Large intestine (tissue), 3 donors: ENCODE data around the gene COL4A2. TPM values are rescaled to one million over a fixed set of nuclear protein-coding genes. Genes with fewer than 3 reads are reported as not detected.
"Not testable (repeated sequence)": the region's sequence is repeated elsewhere in the genome, so short reads cannot be mapped to it uniquely, and the experiment has no call there.

Source experiments
- DNase-seq, 2 donors: peaks; one replicate each; pipeline versions ENCODE4 v3.0.0 to v3.0.0-alpha.2; 2013
- H3K27ac ChIP-seq: one replicate; pipeline ENCODE4 v1.5.1; 2013; ENCODE audit warnings: low read length
- H3K27me3 ChIP-seq: 2 replicates; pipeline ENCODE4 v1.6.1; 2013; ENCODE audit warnings: low read length; ENCODE audit not compliant: control insufficient read depth, insufficient read depth
- H3K36me3 ChIP-seq: 2 replicates; pipeline ENCODE4 v1.6.1; 2013; ENCODE audit warnings: low read length; ENCODE audit not compliant: control insufficient read depth, insufficient read depth
- H3K4me1 ChIP-seq: one replicate; pipeline ENCODE4 v1.6.1; 2013; ENCODE audit warnings: low read length; ENCODE audit not compliant: control insufficient read depth, insufficient read depth
- H3K4me3 ChIP-seq: one replicate; pipeline ENCODE4 v1.5.1; 2013; ENCODE audit warnings: low read length
- H3K9me3 ChIP-seq: one replicate; pipeline ENCODE4 v1.6.1; 2013; ENCODE audit warnings: mild to moderate bottlenecking, low read depth, low read length, moderate library complexity; ENCODE audit not compliant: control insufficient read depth
- WGBS: methylation state at CpG from one replicate; pipeline ENCODE4 v1.1.5; 2013; ENCODE audit warnings: low lambda C conversion rate; ENCODE audit not compliant: insufficient coverage; 5-methylcytosine and 5-hydroxymethylcytosine counted together
- polyA plus RNA-seq: library from polyadenylated mRNA; unstranded; fragments of 120-200 nt; gene quantifications from one replicate; pipeline ENCODE4 v1.2.1, GENCODE V29; 2013

Gene COL4A2
- polyA plus RNA-seq, 1 donor, result 164 TPM

DNA sequence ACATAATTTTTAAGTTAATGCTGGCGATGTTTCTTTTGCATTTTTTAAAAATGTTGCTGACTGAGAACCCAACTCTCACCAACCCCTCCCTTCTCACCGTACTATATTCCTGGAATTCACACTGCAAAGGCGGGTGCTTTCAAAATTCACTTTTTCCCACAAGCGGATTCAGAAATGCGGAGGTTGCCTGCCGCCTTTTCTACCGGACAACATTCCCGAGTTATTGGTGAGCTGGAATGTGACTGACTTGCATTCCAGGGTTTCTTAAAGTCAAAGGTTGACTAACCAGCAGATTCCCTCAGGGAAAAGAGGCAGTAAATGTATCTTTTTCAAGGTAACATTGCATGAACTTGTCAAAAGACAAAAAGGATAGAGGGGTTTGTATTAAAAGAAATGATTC lies 141.1 kb downstream of the COL4A2 start:
- WGBS, result 100% methylated on average over 2 of the region's 8 CpGs
- H3K4me1 ChIP-seq, result peaks cover 3% of the 10 kb centered on the region
- peaks cover 41% of the 10 kb centered on the region for H3K36me3 ChIP-seq
- no peak for DNase-seq
- no peaks in the 10 kb centered on the region for H3K9me3 ChIP-seq
- no peak overlapping the region for H3K4me3 ChIP-seq
- no peaks in the 10 kb centered on the region for H3K27me3 ChIP-seq
- no peak overlapping the region for H3K27ac ChIP-seq

DNA sequence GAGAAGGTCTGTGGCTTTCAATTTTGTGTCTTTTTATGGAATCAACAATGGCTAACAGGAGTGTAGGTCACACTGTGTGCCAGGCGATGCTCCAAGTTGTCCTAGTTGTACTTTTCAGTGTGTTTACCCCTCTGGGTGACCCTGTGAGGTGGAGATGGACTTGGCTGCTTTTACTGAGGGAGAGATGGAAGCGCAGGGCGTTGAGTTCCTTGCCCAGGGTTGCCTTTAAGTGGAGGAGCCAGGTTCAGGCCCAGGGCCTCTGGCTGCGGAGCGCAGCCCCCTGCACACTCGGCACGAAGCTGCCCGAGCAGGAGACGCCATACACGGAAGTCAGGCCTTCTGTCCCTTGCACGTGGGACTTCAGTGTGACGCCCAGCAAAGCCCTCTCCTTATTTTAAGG lies 141.6 kb downstream of the COL4A2 start:
- WGBS, result no CpG with 5 or more reads among the region's 12 CpGs
- Histone ChIP-seq H3K36me3 (peaks cover 41% of the 10 kb centered on the region), H3K9me3 (no peaks in the 10 kb centered on the region), H3K4me1 (no peaks in the 10 kb centered on the region), H3K27ac (no peak overlapping the region), H3K4me3 (no peak overlapping the region), H3K27me3 (no peaks in the 10 kb centered on the region)
- DNase-seq, result no peak

DNA sequence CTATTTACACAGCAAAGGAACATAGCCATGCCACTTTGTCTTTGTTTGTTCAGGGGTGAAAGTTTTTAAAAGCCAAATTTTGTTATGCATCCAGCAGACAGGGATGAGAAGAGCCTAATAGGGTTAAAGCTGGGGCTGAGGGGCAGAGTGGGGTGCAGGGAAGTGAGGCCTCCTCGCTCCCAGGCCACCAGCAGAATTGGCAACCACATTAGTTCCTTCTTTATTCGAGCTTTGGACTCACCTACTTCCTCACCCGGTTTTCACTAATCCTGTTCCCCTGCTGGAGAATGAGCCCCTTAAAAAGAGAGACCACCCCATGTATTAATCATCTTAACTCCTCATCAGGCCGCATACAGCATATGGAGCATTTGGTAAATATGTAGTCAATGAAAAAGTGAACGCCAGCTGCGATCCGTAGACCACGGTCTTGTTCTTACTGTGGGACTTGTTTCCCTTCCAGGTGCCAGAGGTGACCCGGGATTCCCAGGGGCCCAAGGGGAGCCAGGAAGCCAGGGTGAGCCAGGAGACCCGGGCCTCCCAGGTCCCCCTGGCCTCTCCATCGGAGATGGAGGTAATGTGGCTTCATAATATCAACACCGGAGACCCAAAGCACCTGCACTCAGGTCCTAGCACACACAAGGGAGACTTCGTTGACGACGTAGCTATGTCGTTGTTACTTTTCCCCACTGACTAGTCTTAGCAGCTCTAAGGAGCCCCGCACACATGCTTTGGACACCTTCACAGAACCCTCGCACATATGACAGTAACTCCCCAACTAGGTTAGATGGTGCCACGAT lies 142.3 kb downstream of the COL4A2 start:
- peaks cover 41% of the 10 kb centered on the region for H3K36me3 ChIP-seq
- no peak overlapping the region for H3K4me3 ChIP-seq
- no peaks in the 10 kb centered on the region for H3K9me3 ChIP-seq
- no peaks in the 10 kb centered on the region for H3K27me3 ChIP-seq
- no peak for DNase-seq
- H3K4me1 ChIP-seq, result no peaks in the 10 kb centered on the region
- H3K27ac ChIP-seq, result no peak overlapping the region
- no CpG with 5 or more reads among the region's 19 CpGs for WGBS

DNA sequence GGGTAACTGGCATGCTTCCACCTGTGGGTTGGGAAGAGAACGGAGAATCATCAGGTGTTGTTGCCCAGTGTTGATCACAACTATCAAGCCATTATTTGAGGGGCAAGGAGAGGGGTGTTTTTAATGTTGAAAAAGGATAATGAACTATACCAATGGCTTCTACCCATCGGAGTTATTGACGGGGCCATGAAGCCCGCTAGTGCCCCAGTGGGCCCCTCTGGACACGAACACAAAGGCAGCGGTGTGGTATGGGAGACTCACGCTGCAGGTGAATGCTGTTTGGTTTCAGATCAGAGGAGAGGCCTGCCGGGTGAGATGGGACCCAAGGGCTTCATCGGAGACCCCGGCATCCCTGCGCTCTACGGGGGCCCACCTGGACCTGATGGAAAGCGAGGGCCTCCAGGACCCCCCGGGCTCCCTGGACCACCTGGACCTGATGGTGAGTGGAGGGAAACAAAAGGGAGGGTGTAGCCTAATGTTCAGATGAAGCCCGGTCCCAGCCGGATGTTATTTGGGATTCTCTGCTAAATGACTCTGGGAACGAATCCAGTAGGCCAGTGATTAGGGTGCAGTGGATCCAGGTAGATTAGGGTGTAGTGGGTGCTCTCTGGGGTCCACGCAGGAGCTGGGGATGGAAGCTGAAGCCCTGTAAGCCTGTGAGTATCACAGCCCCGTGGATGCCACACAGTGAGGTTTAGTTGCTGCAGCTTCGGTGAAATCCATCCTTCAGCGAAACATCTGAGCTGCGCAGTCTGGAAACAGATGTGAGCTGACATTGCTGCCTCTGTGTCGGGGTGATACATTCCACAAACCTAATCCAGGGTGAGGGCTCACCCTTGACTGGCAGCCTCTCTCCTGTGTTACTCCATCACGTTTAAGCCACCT lies 143.2 kb downstream of the COL4A2 start:
- DNase-seq, result no peak
- Histone ChIP-seq H3K4me3 (no peak overlapping the region), H3K9me3 (no peaks in the 10 kb centered on the region), H3K36me3 (peaks cover 45% of the 10 kb centered on the region), H3K4me1 (no peaks in the 10 kb centered on the region), H3K27me3 (no peaks in the 10 kb centered on the region), H3K27ac (no peak overlapping the region)
- WGBS, result 90% methylated on average over 2 of the region's 24 CpGs

DNA sequence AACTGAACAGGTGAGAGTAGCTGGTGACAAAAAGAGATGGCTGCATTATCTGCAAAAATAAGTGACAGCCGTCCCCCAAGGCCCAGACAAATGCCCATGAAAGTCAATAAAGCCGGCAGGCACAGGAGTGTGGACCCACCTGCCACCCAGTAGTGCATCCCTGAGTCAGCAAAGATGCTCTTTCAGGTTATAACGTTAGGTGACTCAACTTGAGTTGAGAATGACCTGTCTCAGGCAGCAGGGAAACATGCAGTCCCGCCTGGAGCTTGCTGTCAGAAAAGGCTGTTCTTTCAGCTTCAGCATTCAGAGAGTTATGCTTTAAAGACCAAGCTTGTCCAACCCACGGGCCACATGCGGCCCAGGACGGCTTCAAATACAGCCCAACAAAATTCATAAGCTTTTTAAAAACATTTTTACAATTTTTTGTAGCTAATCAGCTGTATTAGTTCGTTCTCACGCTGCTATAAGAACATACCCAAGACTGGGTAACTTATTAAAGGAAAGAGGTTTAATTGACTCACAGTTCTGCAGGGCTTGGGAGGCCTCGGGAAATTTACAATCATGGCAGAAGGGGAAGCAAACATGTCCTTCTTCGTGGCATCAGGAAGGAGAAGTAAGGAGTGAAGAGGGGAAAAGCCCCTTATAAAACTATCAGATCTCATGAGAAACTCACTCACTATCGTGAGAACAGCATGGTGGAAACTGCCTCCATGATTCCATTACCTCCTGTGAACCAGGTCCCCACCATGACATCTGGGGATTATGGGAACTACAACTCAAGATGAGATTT lies 144.1 kb downstream of the COL4A2 start:
- WGBS, result no CpG with 5 or more reads among the region's 12 CpGs
- Histone ChIP-seq H3K27ac (no peak overlapping the region), H3K9me3 (no peaks in the 10 kb centered on the region), H3K27me3 (no peaks in the 10 kb centered on the region), H3K4me3 (no peak overlapping the region), H3K4me1 (no peaks in the 10 kb centered on the region), H3K36me3 (peaks cover 48% of the 10 kb centered on the region)
- no peak for DNase-seq

DNA sequence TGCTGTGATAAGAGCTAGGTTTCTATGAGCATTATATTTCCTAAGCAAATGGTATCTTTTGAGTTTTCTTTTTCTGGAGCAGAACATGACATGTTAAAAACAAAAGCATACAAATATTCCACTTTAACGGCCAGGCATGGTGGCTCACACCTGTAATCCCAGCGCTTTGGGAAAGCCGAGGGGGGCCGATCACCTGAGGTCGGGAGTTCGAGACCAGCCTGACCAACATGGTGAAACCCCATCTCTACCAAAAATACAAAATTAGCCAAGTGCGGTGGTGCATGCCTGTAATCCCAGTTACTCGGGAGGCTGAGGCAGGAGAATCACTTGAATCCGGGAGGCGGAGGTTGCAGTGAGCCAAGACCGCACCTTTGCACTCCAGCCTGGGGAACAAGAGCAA lies 146.0 kb downstream of the COL4A2 start:
- peaks cover 45% of the 10 kb centered on the region for H3K36me3 ChIP-seq
- DNase-seq, H3K4me1 ChIP-seq, H3K27me3 ChIP-seq, H3K4me3 ChIP-seq, H3K9me3 ChIP-seq, H3K27ac ChIP-seq: not testable (repeated sequence)
- WGBS, result no CpG with 5 or more reads among the region's 11 CpGs

DNA sequence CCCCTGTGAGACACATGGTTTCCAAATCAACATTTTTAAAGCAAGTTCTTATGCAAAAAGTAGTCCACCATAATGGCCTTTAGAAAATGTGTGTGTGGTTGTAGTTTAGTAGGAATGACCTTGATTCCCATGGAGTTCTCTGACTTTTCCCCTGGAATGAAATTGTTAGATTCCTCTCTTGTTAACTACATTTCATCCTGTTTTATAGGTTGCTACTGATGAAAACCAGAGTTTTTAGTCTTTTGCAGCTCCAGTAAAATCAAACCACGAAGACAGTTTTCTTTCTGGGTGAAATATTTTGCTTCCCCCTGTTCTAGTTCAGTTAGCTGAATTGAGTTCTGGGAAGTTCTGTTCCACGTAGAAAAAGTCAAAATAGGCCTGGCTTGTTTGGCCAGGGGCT lies 146.7 kb downstream of the COL4A2 start:
- DNase-seq, result no peak
- 80% methylated on average over 1 of the region's 2 CpGs for WGBS
- Histone ChIP-seq H3K27me3 (no peaks in the 10 kb centered on the region), H3K36me3 (peaks cover 41% of the 10 kb centered on the region), H3K4me3 (no peak overlapping the region), H3K27ac (no peak overlapping the region), H3K4me1 (no peaks in the 10 kb centered on the region), H3K9me3 (no peaks in the 10 kb centered on the region)

DNA sequence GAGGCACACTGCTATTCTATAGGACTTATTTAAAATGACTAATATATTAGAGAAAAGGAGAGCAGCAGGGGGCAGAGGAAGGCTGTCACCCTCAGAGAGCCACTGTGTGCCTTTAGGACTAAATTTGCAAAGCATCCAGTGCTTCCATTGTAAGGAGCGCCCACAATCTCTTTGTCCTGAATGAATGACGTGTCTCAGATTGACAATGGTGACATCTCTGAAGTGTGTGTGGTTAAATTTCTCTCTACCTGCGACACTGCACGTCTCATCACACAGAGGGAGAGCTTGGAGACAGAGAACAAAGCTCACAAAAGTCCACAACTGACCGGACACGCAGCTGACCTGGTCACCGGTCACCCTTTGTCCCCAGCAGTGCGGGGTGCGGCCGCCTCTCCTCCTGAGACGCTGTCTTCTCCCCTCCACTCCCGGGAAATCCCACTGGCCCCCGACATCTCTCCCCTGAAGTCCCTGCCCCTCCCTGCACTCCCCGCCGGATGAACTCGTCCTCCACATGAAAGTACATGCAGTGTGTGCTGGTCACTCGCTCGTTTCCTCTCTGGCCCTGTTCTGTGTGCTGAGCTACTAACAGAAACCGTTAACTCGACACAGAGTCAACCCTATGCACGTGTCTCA lies 147.3 kb downstream of the COL4A2 start:
- no peak overlapping the region for H3K27ac ChIP-seq

DNA sequence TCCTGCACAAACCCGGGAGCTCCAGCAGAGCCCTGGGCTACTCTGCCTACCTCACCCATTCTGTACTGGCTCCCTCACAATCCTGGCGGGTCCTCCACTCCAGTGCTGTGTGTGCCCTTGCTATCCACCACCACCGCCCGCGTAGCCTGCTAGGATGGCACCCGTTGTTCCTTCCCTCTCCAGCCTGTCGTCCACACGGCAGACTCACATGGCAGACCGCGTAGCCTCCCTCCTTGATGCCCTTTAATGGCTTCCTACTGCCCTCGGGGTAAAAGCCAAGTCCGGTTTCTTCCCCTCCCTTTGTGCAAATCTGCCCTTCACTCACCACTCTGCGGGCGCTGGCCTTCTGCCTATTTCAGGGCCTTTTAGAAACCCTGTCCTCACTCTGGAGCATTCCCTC lies 147.9 kb downstream of the COL4A2 start:
- Histone ChIP-seq H3K4me1 (no peaks in the 10 kb centered on the region), H3K27me3 (no peaks in the 10 kb centered on the region), H3K36me3 (peaks cover 41% of the 10 kb centered on the region), H3K27ac (no peak overlapping the region), H3K4me3 (no peak overlapping the region), H3K9me3 (no peaks in the 10 kb centered on the region)
- no peak for DNase-seq
- WGBS, result 71% methylated on average over 2 of the region's 14 CpGs

More for the DNA sequence above, 147.3 kb downstream of the COL4A2 start:
- Histone ChIP-seq H3K27me3 (no peaks in the 10 kb centered on the region), H3K9me3 (no peaks in the 10 kb centered on the region), H3K4me3 (no peak overlapping the region), H3K36me3 (peaks cover 46% of the 10 kb centered on the region), H3K4me1 (no peaks in the 10 kb centered on the region)
- no peak for DNase-seq
- WGBS, result 86% methylated on average over 2 of the region's 21 CpGs

DNA sequence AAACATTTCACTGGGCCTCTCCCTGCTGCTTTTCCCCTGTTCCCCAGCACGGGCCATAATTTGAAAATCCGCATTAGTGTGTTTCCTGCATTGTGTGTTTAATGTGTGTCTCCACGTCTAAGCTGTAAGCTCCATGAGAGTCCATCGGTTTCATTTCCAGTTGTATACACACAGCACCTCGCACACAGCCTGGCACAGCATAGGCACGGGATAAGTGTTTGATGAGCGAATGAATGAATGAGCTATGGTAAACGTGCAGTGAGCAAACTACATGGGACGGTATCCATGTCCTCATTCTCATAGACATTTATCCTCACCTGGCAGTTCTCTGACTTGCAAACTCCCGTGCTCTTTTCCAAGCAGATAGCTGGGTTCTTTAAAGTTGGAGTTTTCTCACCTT lies 148.4 kb downstream of the COL4A2 start:
- 83% methylated on average over 1 of the region's 10 CpGs for WGBS
- H3K27me3 ChIP-seq, result no peaks in the 10 kb centered on the region
- peaks cover 40% of the 10 kb centered on the region for H3K36me3 ChIP-seq
- no peak overlapping the region for H3K27ac ChIP-seq
- H3K9me3 ChIP-seq, result no peaks in the 10 kb centered on the region
- no peaks in the 10 kb centered on the region for H3K4me1 ChIP-seq
- DNase-seq, result no peak
- no peak overlapping the region for H3K4me3 ChIP-seq
